ENCODE results near the gene RER1.

RER1 gene

GRCh38 chr1:2409745-2410144 is 18.1 kb downstream of the RER1 start:
- no peak for DNase-seq

GRCh38 chr1:2411801-2412394 is 20.3 kb downstream of the RER1 start:
- peak; percentile 33 for DNase-seq

GRCh38 chr1:2412395-2412772 is 20.7 kb downstream of the RER1 start, which contains the start of gene PEX10:
PEX10 (minus strand) TSS chr1:2412564; CDS start chr1:2412502, 62 bp downstream.
- DNase-seq: peak; percentile 96

DNA sequence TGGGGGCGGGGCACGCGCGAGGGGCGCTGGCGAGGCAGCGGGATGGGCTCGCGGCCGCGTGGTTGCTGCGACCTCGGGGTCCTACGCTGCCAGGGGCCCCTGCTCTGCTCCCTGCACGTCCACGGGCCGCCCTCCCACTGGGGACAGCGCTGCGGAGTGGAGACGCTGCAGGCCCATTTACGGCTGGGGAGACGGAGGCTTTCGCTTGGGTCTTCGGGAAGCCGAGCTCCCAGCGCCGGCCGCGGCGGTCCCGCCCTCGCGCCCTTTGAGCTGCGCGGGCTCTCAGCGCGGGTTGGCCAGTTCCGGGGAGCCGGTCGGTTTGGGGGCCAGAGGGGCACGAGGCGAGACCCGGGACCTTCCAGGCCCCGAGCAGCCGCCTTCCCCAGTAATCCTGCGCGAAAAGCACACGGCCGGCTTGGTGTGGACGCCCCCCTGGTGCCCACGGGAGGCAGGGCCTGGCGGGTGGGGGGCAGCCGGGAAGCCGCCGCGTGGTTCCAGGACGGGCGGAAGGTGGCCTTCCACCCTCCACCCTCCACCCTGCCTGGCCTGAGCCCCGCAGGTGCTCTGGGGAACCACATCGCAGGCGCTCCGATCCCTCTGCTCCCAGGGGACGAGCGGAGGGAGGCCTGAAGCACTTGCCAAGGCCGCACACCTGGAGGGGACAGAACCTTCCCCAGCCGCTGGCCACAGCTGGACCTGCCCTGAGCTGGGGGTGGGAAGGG is 21.3 kb downstream of the RER1 start:
- DNase-seq: no peak

- no peak for DNase-seq
Observed at GRCh38 chr1:2413495-2414296, 22.1 kb downstream of the RER1 start.

DNA sequence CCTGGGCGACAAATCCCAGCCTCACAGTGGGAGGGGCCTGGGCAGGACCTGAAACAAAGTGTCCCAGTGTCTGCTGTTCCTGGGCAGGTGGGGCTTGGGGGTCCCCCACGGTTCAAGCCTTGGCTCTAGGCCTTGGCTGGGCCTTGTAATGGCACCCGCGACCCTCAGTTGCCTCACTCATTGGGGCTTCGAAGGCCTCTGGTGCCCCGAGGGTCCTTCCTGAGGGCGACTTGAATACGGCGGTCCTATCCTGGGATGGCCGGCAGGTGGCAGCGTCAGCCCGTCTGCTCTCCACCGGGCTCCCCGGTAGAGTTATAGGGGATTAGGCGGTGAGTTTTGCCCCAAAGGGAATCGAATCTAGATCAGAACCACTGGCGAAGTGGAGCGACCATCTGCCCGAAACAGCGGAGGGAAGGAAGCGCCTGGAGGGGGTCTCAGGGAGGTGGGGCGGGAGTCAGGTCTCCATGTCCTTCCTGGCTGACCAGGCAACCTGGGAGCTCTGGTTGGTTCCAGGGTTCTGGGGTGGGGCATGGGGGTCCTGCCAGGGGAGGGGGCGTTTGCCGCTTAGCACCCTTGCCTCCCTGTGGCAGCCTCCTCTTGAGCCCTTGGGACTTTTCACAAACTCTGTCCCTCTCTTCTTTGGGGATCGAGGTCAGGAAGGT is 22.8 kb downstream of the RER1 start:
- peak; percentile 77 for DNase-seq

DNA sequence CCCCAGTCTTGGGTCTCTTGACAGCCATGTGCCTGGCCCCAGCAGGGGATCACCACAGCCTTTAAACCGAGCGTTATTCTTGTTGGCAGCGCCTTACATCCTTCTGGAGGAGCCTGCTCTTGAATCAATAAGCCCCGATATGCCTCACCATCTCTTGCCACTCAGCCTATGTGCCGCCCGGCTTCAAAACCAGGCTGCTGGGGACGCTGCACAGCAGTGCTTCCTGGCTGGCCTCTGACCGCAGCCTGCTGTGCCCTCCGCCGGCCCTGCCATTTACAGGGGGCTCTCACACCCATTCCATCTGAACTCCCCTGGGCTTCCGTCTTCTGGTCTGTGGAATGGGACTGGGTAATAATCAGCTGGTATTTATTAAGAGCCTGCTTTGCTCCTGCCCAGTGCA is 23.7 kb downstream of the RER1 start:
- no peak for DNase-seq

DNA sequence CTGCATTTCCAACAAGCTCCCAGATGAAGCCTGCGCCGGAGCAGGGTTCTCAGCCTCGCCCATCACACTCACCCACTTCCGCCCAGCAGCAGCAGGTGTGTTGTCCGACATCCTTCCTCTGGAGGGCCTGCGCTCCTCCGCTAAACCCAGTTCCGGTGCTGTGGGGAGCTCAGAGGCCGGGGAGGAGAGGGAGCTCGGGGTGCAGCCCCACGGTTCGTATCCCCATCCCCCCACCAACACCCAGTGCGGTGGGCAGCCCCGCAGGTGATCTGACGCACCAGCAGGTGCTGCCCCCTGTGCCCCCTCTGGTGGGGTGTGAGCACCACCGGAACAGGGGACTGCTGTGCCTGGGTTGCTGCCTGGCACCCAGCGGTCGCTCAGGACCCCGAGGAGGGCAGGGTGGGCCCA is 24.2 kb downstream of the RER1 start:
- DNase-seq: no peak

GRCh38 chr1:2416403-2416802 is 24.8 kb downstream of the RER1 start:
- DNase-seq: no peak

DNA sequence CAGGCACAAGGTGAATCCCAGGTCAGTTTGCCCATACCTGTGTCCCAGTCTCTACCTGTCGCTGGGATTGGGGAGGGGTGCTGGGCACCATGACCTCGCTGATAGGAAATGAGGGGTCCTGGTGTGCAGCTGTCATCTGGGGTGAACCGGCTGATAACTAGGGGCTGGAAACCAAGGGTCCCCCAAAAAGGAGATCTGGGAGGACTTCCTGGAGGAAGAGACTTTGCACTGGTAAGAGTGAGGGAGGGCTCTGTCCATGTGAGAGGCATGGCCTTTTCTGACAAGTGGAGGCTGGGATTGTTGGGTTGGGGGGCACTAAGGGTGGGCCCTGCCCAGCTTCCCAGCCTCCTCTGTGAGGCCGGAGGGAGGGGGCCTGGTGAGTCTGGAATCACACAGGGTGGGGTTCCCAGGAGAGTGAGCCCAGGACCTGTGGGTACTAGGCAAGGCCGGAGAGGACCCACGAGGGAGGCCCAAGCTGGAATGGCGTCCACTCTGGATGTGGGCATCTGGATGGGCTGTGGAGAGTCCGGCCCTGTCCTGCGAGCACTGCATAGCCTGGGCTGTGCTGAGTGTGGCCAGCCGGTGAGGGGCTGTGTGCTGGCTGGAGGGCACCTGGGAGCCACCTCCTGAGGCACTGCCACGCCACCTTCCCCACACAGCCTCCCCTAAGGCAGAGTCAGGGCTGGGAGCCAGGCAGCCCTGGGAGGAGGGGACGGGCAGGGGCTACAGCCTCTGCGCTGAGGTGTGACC is 25.6 kb downstream of the RER1 start:
- DNase-seq: no peak

DNA sequence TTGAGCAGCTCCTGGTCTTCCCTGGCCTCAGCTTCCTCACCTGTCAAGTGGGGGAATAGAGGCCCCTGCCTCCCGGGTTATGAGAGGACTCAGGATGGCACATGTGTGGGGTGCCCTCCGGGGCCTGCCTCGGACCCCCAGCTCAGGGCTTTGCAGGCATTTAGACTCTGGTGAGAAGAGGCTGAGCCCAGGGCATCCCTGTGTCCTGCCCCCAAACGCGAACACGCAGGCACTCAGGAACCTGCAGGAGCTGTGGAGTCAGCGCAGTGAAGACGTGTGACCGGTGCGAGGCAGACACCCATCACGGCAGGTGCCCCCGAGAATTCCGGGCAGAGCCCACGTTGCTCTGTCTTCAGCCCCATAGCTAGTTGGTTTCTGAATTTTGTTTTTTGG is 26.2 kb downstream of the RER1 start:
- no peak for DNase-seq

DNA sequence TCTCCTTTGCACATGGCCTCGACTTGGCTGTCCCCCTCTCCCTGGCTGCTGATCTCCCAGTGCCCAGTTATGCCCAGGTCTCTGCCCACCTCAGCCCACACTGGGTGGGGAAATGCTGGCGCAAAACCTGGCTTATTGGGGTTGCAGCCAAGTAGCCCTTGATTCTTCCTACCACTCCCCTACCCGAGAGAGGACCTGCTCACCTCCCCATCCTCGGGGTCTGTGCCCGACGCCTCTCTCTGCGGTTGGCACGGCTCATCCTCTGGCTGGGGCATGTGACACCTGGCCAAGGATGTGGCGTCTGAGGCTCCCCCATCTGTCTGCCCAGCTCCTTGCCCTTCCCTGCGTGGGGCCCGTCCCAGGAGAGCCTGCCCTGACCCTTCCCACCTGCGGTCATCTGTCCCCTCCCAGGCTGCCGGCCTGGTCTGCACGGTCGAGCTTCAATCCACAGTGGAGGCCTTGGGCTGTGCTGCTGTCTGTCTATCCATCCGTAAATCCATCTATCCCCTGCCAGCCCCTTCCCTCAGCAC is 27.2 kb downstream of the RER1 start:
- DNase-seq: no peak

DNA sequence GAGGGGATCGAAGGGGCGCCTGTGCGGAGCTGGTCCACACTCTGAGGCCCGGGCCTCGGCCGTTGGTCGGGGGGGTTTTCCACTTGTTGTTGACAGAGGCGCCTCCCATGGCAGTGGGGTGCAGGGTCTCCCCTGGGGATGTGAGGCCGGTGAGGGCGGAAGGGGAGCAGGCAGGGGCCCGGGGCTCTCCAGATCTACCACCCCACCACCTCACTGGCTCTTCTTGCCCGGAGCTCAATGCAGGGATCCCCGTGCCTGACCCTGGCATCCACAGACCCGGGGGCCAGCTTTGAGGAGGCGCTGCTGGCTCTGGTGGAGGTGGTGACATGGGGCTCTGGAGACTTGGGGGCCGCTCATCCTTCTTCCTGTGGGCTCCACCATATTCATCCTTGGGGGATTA is 27.8 kb downstream of the RER1 start:
- no peak for DNase-seq

- no peak for DNase-seq
Observed at GRCh38 chr1:2422523-2422922, 30.9 kb downstream of the RER1 start.

- DNase-seq: no peak
Observed at GRCh38 chr1:2425892-2426291, 34.3 kb downstream of the RER1 start.

- no peak for DNase-seq
Observed at GRCh38 chr1:2426540-2426939, 34.9 kb downstream of the RER1 start.

GRCh38 chr1:2427051-2427450 is 35.4 kb downstream of the RER1 start:
- DNase-seq: no peak

DNA sequence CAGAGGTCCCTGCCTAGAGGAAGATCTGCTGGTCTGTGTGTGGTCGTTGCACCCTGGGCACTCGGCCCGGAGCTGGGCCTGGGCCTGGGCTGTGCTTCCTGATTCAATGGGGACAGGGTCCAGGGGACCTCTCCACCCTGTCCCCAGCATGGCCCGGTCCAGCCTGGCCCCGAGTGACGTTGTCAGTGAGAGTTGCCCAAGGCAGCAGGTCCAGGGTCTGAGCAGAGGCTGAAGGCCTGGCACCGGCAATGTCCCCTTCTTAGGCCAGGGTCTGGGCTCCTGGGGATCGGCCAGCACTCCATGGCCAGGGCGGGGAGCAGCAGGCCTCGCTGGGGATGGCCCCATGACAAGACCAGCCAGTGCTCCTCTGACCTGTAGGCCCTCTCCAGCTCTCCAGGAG is 36.3 kb downstream of the RER1 start:
- no peak for DNase-seq

GRCh38 chr1:2428490-2428889 is 36.8 kb downstream of the RER1 start:
- DNase-seq: no peak

- no peak for DNase-seq
Observed at GRCh38 chr1:2429780-2430591, 38.3 kb downstream of the RER1 start.

DNA sequence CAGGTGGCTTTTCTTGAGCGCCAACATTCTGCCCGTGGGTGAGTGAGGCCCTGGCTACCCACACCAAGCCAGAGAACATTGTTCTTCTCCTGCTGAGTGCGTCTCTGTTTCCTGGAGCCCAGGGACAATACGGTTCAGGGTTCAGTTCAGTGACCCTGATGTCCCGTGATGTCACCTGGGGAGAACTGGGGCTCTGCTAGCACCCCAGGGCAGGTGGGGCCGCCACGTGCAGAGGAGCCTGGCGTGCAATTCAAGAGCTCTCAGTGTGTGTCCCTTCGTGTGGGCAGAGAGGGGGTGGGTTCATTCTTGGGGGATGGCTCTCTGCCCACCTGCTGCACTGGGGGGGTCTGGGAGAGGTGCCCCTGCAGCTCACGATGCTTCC is 38.9 kb downstream of the RER1 start:
- DNase-seq: no peak

DNA sequence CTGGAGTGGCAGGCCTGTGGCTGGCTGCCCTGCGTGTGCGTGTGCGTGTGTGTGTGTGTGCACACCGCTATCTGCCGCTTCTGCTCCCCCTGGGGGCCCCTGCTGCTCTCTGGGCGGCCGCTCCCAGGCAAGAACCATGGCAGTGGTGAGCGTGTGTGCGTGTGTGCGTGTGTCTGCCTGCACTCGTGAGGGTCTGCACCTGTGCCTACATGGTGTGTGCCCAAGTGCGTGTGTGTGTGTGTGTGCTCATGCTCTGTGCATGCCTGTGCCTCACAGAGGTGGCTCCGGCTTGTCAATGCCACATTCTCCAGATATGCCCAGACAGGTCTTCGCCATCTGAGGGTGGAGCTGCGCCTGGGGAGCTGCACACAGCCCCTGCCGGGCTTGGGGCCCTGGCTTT is 39.5 kb downstream of the RER1 start:
- no peak for DNase-seq
